Prostate gland (tissue), 2 donors: ENCODE data around the gene STK36. TPM values are rescaled to one million over a fixed set of nuclear protein-coding genes. Genes with fewer than 3 reads are reported as not detected.

ENCODE experiments used
- DNase-seq: peaks from one replicate; pipeline ENCODE4 v3.0.0-alpha.2; 2019; ENCODE audit warnings: low spot score
- H3K27ac ChIP-seq, 2 donors: fragments of 200-600 bp; sonication (generic); 2 replicates each; pipeline ENCODE4 v1.5.1; 2017 to 2019
- H3K27me3 ChIP-seq: fragments of 200-600 bp; sonication (generic); replicated peaks from 2 replicates; pipeline ENCODE4 v1.5.1; 2019; ENCODE audit not compliant: insufficient read depth
- H3K36me3 ChIP-seq, 2 donors: fragments of 200-600 bp; sonication (generic); 1 replicate in 1 of 2; 2 replicates in 1 of 2; pipeline versions ENCODE4 v1.5.1 to v1.8.1; 2017 to 2019
- H3K4me1 ChIP-seq: fragments of 200-600 bp; sonication (generic); replicated peaks from 2 replicates; pipeline ENCODE4 v1.5.1; 2019
- H3K4me3 ChIP-seq, 2 donors: fragments of 200-600 bp; sonication (generic); 2 replicates each; pipeline ENCODE4 v1.5.1; 2017 to 2019
- H3K9me3 ChIP-seq: fragments of 200-600 bp; sonication (generic); 2 replicates; pipeline ENCODE4 v1.5.1; 2017
- POLR2A ChIP-seq: fragments of 450-650 bp; IDR thresholded peaks from one replicate; pipeline ENCODE4 v1.6.1; 2016; ENCODE audit warnings: antibody characterized with exemption, mild to moderate bottlenecking
- POLR2AphosphoS5 ChIP-seq: sonication (generic); formaldehyde crosslinking; IDR thresholded peaks from one replicate; pipeline ENCODE4 v1.6.1; 2017; ENCODE audit warnings: antibody characterized with exemption
- WGBS: methylation state at CpG from one replicate; pipeline ENCODE4 v1.1.5; 2018; 5-methylcytosine and 5-hydroxymethylcytosine counted together
- intact Hi-C: fragments of 100-400 bp; cut with DNase I; formaldehyde crosslinking; loops from one replicate; pipeline ENCODE4 v1.14.2; 2022
- total RNA-seq, 2 donors: library from RNA; depleted of rRNA; stranded (reverse); fragments of >200 nt; gene quantifications; one replicate each; pipeline ENCODE4 v1.1.0, GENCODE V29; 2016
- TF ChIP-seq, protein P1 (sequence below), 4 experiments: fragments of 200-600 bp in 2 of 4; fragments of 450-650 bp in 2 of 4; sonication (generic) in 2 of 4; IDR thresholded peaks; 1 replicate in 3 of 4; 2 replicates in 1 of 4; pipeline ENCODE4 v1.5.1; 2016 to 2019; ENCODE audit warnings: antibody characterized with exemption in 4 of 4, mild to moderate bottlenecking in 2 of 4, moderate library complexity in 2 of 4

Gene STK36
- total RNA-seq, 2 donors from 2014 or later: 22.0 to 90.9 TPM

DNA sequence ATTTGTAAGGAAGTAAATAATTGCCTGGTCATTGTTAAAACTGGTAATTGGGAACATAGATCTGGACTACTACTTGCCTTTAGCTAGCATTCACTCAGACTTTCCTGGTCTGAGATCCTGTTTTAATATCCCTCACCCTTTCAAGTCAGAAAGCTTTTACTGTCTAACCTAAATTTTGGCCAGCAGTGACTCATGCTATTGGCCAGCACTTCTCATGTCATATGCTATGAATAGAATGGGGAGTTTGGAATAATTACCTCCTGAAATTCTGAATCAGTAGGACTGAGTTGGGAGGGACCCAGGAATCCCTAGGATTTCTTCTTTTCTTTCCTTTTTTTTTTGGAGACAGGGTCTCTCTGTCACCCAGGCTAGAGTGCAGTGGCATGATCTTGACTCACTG is 19.3 kb downstream of the STK36 start:
- Histone ChIP-seq H3K9me3 (no peaks in the 10 kb centered on the region), H3K36me3 (peaks cover 0 to 13% of the 10 kb centered on the region in 2 donors), H3K4me1 (no peaks in the 10 kb centered on the region), H3K27me3 (no peaks in the 10 kb centered on the region), H3K27ac (no peak overlapping the region), H3K4me3 (no peak overlapping the region)
- DNase-seq: no peak
- intact Hi-C loops: no loop called here
- no peak for TF ChIP-seq POLR2A
- no peak for TF ChIP-seq POLR2AphosphoS5
- TF ChIP-seq, protein P1, sequence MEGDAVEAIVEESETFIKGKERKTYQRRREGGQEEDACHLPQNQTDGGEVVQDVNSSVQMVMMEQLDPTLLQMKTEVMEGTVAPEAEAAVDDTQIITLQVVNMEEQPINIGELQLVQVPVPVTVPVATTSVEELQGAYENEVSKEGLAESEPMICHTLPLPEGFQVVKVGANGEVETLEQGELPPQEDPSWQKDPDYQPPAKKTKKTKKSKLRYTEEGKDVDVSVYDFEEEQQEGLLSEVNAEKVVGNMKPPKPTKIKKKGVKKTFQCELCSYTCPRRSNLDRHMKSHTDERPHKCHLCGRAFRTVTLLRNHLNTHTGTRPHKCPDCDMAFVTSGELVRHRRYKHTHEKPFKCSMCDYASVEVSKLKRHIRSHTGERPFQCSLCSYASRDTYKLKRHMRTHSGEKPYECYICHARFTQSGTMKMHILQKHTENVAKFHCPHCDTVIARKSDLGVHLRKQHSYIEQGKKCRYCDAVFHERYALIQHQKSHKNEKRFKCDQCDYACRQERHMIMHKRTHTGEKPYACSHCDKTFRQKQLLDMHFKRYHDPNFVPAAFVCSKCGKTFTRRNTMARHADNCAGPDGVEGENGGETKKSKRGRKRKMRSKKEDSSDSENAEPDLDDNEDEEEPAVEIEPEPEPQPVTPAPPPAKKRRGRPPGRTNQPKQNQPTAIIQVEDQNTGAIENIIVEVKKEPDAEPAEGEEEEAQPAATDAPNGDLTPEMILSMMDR (IDR thresholded peaks at IDR 0.05): no peak

DNA sequence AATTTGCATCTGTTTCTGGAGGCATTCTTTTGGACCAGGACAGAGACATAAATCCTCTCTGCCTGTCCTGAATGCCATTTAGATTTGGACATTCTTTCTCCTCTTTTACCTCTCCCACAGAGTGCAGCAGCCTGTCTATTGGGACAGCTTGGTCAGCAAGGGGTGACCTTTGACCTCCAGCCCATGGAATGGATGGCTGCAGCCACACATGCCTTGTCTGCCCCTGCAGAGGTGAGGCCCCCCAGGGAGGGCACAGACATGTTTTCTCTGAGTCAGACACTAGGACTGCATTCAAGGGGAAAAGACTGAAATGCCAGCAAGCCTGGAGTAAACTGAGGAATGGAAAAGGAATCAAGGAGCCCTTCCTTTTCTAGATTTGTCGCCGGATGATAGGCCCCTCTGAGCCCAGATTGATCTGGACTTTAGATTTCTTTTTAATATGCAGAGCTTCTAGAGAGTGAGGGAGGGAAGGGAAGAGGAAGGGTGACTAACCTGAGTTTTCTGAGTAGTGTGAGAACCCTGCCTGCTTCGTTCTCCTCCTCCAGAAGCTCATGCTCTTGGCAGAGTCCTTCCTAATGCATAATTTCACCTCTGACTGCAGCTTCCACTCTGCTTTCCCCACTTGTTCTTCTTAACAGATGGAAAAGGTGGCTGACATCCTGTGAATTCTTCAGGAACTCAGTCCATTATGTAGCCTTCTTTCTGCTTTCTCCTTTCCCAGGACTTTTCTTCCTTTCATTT is 22.7 kb downstream of the STK36 start:
- DNase-seq: no peak
- Histone ChIP-seq H3K9me3 (no peaks in the 10 kb centered on the region), H3K27ac (no peak overlapping the region), H3K4me3 (no peak overlapping the region), H3K27me3 (no peaks in the 10 kb centered on the region), H3K36me3 (peaks cover 0 to 19% of the 10 kb centered on the region in 2 donors), H3K4me1 (no peaks in the 10 kb centered on the region)
- 94% methylated on average over 3 of the region's 3 CpGs for whole genome bisulfite sequencing
- intact Hi-C loops: no loop called here
- TF ChIP-seq POLR2A (no peak), POLR2AphosphoS5 (no peak)
- TF ChIP-seq, protein P1 (IDR thresholded peaks at IDR 0.05): no peak

DNA sequence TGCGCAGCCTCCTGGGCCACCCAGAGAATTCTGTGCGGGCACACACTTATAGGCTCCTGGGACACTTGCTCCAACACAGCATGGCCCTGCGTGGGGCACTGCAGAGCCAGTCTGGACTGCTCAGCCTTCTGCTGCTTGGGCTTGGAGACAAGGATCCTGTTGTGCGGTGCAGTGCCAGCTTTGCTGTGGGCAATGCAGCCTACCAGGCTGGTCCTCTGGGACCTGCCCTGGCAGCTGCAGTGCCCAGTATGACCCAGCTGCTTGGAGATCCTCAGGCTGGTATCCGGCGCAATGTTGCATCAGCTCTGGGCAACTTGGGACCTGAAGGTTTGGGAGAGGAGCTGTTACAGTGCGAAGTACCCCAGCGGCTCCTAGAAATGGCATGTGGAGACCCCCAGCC is 27.0 kb downstream of the STK36 start:
- Histone ChIP-seq H3K9me3 (no peaks in the 10 kb centered on the region), H3K36me3 (peaks cover 0 to 5% of the 10 kb centered on the region in 2 donors), H3K4me3 (no peak overlapping the region), H3K27me3 (no peaks in the 10 kb centered on the region), H3K4me1 (no peaks in the 10 kb centered on the region), H3K27ac (no peak overlapping the region)
- intact Hi-C loops: no loop called here
- 94% methylated on average over 6 of the region's 8 CpGs for WGBS
- TF ChIP-seq POLR2AphosphoS5: no peak
- no peak for TF ChIP-seq POLR2A
- TF ChIP-seq, protein P1 (IDR thresholded peaks at IDR 0.05): no peak
- no peak for DNase-seq

DNA sequence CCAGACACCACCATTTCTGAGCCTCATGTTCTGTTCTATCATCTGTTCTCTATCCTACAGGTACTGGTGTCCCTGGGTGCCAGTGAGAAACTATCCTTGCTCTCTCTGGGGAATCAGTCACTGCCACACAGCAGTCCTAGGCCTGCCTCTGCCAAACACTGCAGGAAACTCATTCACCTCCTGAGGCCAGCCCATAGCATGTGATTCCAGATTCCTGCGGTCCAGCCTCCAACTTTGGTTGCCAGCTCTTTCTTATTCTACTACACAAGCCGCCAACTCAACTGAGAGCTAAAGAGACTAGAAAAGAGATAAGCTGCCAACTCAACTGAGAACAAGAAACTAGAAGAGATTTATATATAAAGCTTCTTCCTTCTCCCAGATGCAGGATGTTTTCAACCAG is 29.9 kb downstream of the STK36 start:
- intact Hi-C loops: no loop called here
- Histone ChIP-seq H3K9me3 (no peaks in the 10 kb centered on the region), H3K4me1 (no peaks in the 10 kb centered on the region), H3K4me3 (no peak overlapping the region), H3K27ac (no peak overlapping the region), H3K27me3 (no peaks in the 10 kb centered on the region), H3K36me3 (peaks cover 0 to 5% of the 10 kb centered on the region in 2 donors)
- 88% methylated on average over 2 of the region's 2 CpGs for WGBS
- DNase-seq: no peak
- no peak for TF ChIP-seq POLR2A
- TF ChIP-seq, protein P1 (IDR thresholded peaks at IDR 0.05): no peak
- TF ChIP-seq POLR2AphosphoS5: no peak

- H3K4me3 ChIP-seq: no peak overlapping the region
- H3K9me3 ChIP-seq: no peaks in the 10 kb centered on the region
- no peak overlapping the region for H3K27ac ChIP-seq
- no peak for DNase-seq
- intact Hi-C loops: no loop called here
- WGBS: 75% methylated on average over 4 of the region's 4 CpGs
- H3K36me3 ChIP-seq: peaks cover 0 to 5% of the 10 kb centered on the region in 2 donors
- H3K4me1 ChIP-seq: no peaks in the 10 kb centered on the region
- H3K27me3 ChIP-seq: no peaks in the 10 kb centered on the region
- TF ChIP-seq POLR2A: no peak
- TF ChIP-seq, protein P1 (IDR thresholded peaks at IDR 0.05): no peak
- no peak for TF ChIP-seq POLR2AphosphoS5
These were observed 31.5 kb downstream of the STK36 start for GRCh38 chr2:218703341-218703740.
